SU-DHL-6 (cell line): Measurements from ENCODE around the gene OXCT1.

ENCODE experiments used
- H2AFZ ChIP-seq: fragments of 200-600 bp; sonication (generic); 2 replicates; pipeline ENCODE4 v1.6.1; 2014; ENCODE audit warnings: low read depth, mild to moderate bottlenecking, moderate library complexity, mixed read lengths, antibody characterized with exemption, low read length; ENCODE audit not compliant: severe bottlenecking
- H3F3A ChIP-seq: fragments of 200-600 bp; shearing (Covaris generic); 2 replicates; pipeline ENCODE4 v1.6.0; 2016; ENCODE audit warnings: antibody characterized with exemption, mild to moderate bottlenecking; ENCODE audit not compliant: insufficient read depth
- H3K27ac ChIP-seq: fragments of 200-600 bp; sonication (generic); 2 replicates; pipeline ENCODE4 v1.5.1; 2016; ENCODE audit warnings: low read depth, mild to moderate bottlenecking, low read length, moderate library complexity, mixed read lengths
- H3K27me3 ChIP-seq: fragments of 200-600 bp; sonication (generic), shearing (Covaris generic); 2 replicates; pipeline ENCODE4 v1.6.0; 2014; ENCODE audit warnings: mild to moderate bottlenecking, low read length
- H3K36me3 ChIP-seq: fragments of 200-600 bp; sonication (generic); 2 replicates; pipeline ENCODE4 v1.6.1; 2014; ENCODE audit warnings: mild to moderate bottlenecking, low read length, mixed read lengths
- H3K4me2 ChIP-seq: fragments of 300-600, 200-600 bp; shearing (Covaris generic), sonication (generic); 2 replicates; pipeline ENCODE4 v1.6.0; 2014; ENCODE audit warnings: low read length, low read depth, mild to moderate bottlenecking; ENCODE audit not compliant: poor library complexity, severe bottlenecking
- H3K4me3 ChIP-seq: fragments of 200-600 bp; sonication (generic); 2 replicates; pipeline ENCODE4 v1.5.1; 2014; ENCODE audit warnings: antibody characterized with exemption, low read length, mild to moderate bottlenecking, mixed read lengths; ENCODE audit not compliant: insufficient read depth, poor library complexity, severe bottlenecking
- H3K79me2 ChIP-seq: fragments of 200-600 bp; sonication (generic); 2 replicates; pipeline ENCODE4 v1.6.1; 2014; ENCODE audit warnings: mild to moderate bottlenecking, low read length, moderate library complexity; ENCODE audit not compliant: insufficient read depth
- H3K9ac ChIP-seq: fragments of 200-600 bp; sonication (generic); 2 replicates; pipeline ENCODE4 v1.7.0; 2014; ENCODE audit warnings: mild to moderate bottlenecking, low read length
- H3K9me2 ChIP-seq: fragments of 200-600 bp; sonication (generic); replicated peaks from 2 replicates; pipeline ENCODE4 v1.6.1; 2014; ENCODE audit warnings: low read length; ENCODE audit not compliant: insufficient read depth
- H3K9me3 ChIP-seq: fragments of 200-600 bp; sonication (generic); 2 replicates; pipeline ENCODE4 v1.6.1; 2014; ENCODE audit warnings: low read length, mixed read lengths; ENCODE audit not compliant: insufficient read depth
- H4K20me1 ChIP-seq: fragments of 200-600 bp; sonication (generic); 2 replicates; pipeline ENCODE4 v1.6.1; 2014; ENCODE audit warnings: low read depth, mild to moderate bottlenecking, antibody characterized with exemption, low read length, moderate library complexity, mixed read lengths
- CTCF ChIP-seq: fragments of 200-600 bp; sonication (generic); IDR thresholded peaks from one replicate; pipeline ENCODE4 v1.5.1; 2017; ENCODE audit warnings: antibody characterized with exemption, mild to moderate bottlenecking, low read length, moderate library complexity; ENCODE audit not compliant: insufficient read depth, poor library complexity, severe bottlenecking
- EZH2phosphoT487 ChIP-seq: fragments of 200-600 bp; sonication (generic), shearing (Covaris generic); conservative IDR thresholded peaks from 2 replicates; pipeline ENCODE4 v1.6.1; 2018; ENCODE audit warnings: mild to moderate bottlenecking, antibody characterized with exemption, low read length, moderate library complexity, mixed read lengths

OXCT1 gene

GRCh38 chr5:41835645-41836044, 34.6 kb downstream of the OXCT1 start:
- Histone ChIP-seq H3K4me2 (no peak overlapping the region), H3K27ac (no peak overlapping the region), H4K20me1 (0 out of 2 replicates have a peak, but pooled peaks cover 2% of the 10 kb centered on the region), H3K27me3 (no peaks in the 10 kb centered on the region), H3K79me2 (no peaks in the 10 kb centered on the region; the same call in 1 of the 2 replicates), H3F3A (no peaks in the 10 kb centered on the region), H3K9me2 (no peaks in the 10 kb centered on the region), H3K4me3 (no peak overlapping the region), H3K9ac (no peak overlapping the region), H2AFZ (no peak overlapping the region), H3K9me3 (no peaks in the 10 kb centered on the region), H3K36me3 (peaks cover 22% of the 10 kb centered on the region; the same call in 1 of the 2 replicates)
- no peak for TF ChIP-seq EZH2phosphoT487

- 0 out of 2 replicates have a peak, but pooled peaks cover 2% of the 10 kb centered on the region for H4K20me1 ChIP-seq
- no peaks in the 10 kb centered on the region; the same call in 1 of the 2 replicates for H3K79me2 ChIP-seq
- H3K27ac ChIP-seq: no peak overlapping the region
- no peak overlapping the region for H3K4me3 ChIP-seq
- H2AFZ ChIP-seq: no peak overlapping the region
- H3K9ac ChIP-seq: no peak overlapping the region
- no peaks in the 10 kb centered on the region for H3K27me3 ChIP-seq
- TF ChIP-seq EZH2phosphoT487 (no peak), CTCF (no peak)
- H3K36me3 ChIP-seq: peaks cover 22% of the 10 kb centered on the region; the same call in 1 of the 2 replicates
- no peak overlapping the region for H3K4me2 ChIP-seq
- no peaks in the 10 kb centered on the region for H3K9me2 ChIP-seq
- no peaks in the 10 kb centered on the region for H3K9me3 ChIP-seq
- no peaks in the 10 kb centered on the region for H3F3A ChIP-seq
Observed at GRCh38 chr5:41834506-41834905, 35.7 kb downstream of the OXCT1 start.

GRCh38 chr5:41832430-41832829, 37.8 kb downstream of the OXCT1 start:
- H3K4me3 ChIP-seq: no peak overlapping the region
- no peak overlapping the region for H3K4me2 ChIP-seq
- H3K27ac ChIP-seq: no peak overlapping the region
- no peaks in the 10 kb centered on the region for H3F3A ChIP-seq
- H3K79me2 ChIP-seq: no peaks in the 10 kb centered on the region; the same call in 1 of the 2 replicates
- no peak overlapping the region for H3K9ac ChIP-seq
- H3K36me3 ChIP-seq: peaks cover 20% of the 10 kb centered on the region; the same call in 1 of the 2 replicates
- no peaks in the 10 kb centered on the region for H3K27me3 ChIP-seq
- no peak for TF ChIP-seq CTCF
- TF ChIP-seq EZH2phosphoT487: no peak
- no peak overlapping the region for H2AFZ ChIP-seq
- 0 out of 2 replicates have a peak, but pooled peaks cover 2% of the 10 kb centered on the region for H4K20me1 ChIP-seq
- H3K9me3 ChIP-seq: no peaks in the 10 kb centered on the region
- H3K9me2 ChIP-seq: no peaks in the 10 kb centered on the region

GRCh38 chr5:41831155-41831554, 39.1 kb downstream of the OXCT1 start:
- no peak overlapping the region for H3K4me3 ChIP-seq
- no peak overlapping the region for H3K4me2 ChIP-seq
- no peaks in the 10 kb centered on the region for H3K9me3 ChIP-seq
- peaks cover 20% of the 10 kb centered on the region; the same call in 1 of the 2 replicates for H3K36me3 ChIP-seq
- no peaks in the 10 kb centered on the region; the same call in 1 of the 2 replicates for H3K79me2 ChIP-seq
- no peak overlapping the region for H2AFZ ChIP-seq
- H3K9ac ChIP-seq: no peak overlapping the region
- TF ChIP-seq EZH2phosphoT487 (no peak), CTCF (no peak)
- no peaks in the 10 kb centered on the region for H4K20me1 ChIP-seq
- H3K9me2 ChIP-seq: no peaks in the 10 kb centered on the region
- H3F3A ChIP-seq: no peaks in the 10 kb centered on the region
- no peaks in the 10 kb centered on the region for H3K27me3 ChIP-seq
- H3K27ac ChIP-seq: no peak overlapping the region
